SU-DHL-6 (cell line): ENCODE results near the gene HCFC2.

Experiments
- H2AFZ ChIP-seq: fragments of 200-600 bp; sonication (generic); 2 replicates; pipeline ENCODE4 v1.6.1; 2014; ENCODE audit warnings: low read depth, mild to moderate bottlenecking, moderate library complexity, mixed read lengths, antibody characterized with exemption, low read length; ENCODE audit not compliant: severe bottlenecking
- H3F3A ChIP-seq: fragments of 200-600 bp; shearing (Covaris generic); 2 replicates; pipeline ENCODE4 v1.6.0; 2016; ENCODE audit warnings: antibody characterized with exemption, mild to moderate bottlenecking; ENCODE audit not compliant: insufficient read depth
- H3K27ac ChIP-seq: fragments of 200-600 bp; sonication (generic); 2 replicates; pipeline ENCODE4 v1.5.1; 2016; ENCODE audit warnings: low read depth, mild to moderate bottlenecking, low read length, moderate library complexity, mixed read lengths
- H3K27me3 ChIP-seq: fragments of 200-600 bp; sonication (generic), shearing (Covaris generic); 2 replicates; pipeline ENCODE4 v1.6.0; 2014; ENCODE audit warnings: mild to moderate bottlenecking, low read length
- H3K36me3 ChIP-seq: fragments of 200-600 bp; sonication (generic); 2 replicates; pipeline ENCODE4 v1.6.1; 2014; ENCODE audit warnings: mild to moderate bottlenecking, low read length, mixed read lengths
- H3K4me2 ChIP-seq: fragments of 300-600, 200-600 bp; shearing (Covaris generic), sonication (generic); 2 replicates; pipeline ENCODE4 v1.6.0; 2014; ENCODE audit warnings: low read length, low read depth, mild to moderate bottlenecking; ENCODE audit not compliant: poor library complexity, severe bottlenecking
- H3K4me3 ChIP-seq: fragments of 200-600 bp; sonication (generic); 2 replicates; pipeline ENCODE4 v1.5.1; 2014; ENCODE audit warnings: antibody characterized with exemption, low read length, mild to moderate bottlenecking, mixed read lengths; ENCODE audit not compliant: insufficient read depth, poor library complexity, severe bottlenecking
- H3K79me2 ChIP-seq: fragments of 200-600 bp; sonication (generic); 2 replicates; pipeline ENCODE4 v1.6.1; 2014; ENCODE audit warnings: mild to moderate bottlenecking, low read length, moderate library complexity; ENCODE audit not compliant: insufficient read depth
- H3K9ac ChIP-seq: fragments of 200-600 bp; sonication (generic); 2 replicates; pipeline ENCODE4 v1.7.0; 2014; ENCODE audit warnings: mild to moderate bottlenecking, low read length
- H3K9me2 ChIP-seq: fragments of 200-600 bp; sonication (generic); replicated peaks from 2 replicates; pipeline ENCODE4 v1.6.1; 2014; ENCODE audit warnings: low read length; ENCODE audit not compliant: insufficient read depth
- H3K9me3 ChIP-seq: fragments of 200-600 bp; sonication (generic); 2 replicates; pipeline ENCODE4 v1.6.1; 2014; ENCODE audit warnings: low read length, mixed read lengths; ENCODE audit not compliant: insufficient read depth
- H4K20me1 ChIP-seq: fragments of 200-600 bp; sonication (generic); 2 replicates; pipeline ENCODE4 v1.6.1; 2014; ENCODE audit warnings: low read depth, mild to moderate bottlenecking, antibody characterized with exemption, low read length, moderate library complexity, mixed read lengths
- EZH2phosphoT487 ChIP-seq: fragments of 200-600 bp; sonication (generic), shearing (Covaris generic); conservative IDR thresholded peaks from 2 replicates; pipeline ENCODE4 v1.6.1; 2018; ENCODE audit warnings: mild to moderate bottlenecking, antibody characterized with exemption, low read length, moderate library complexity, mixed read lengths
- TF ChIP-seq, protein P1 (sequence below): fragments of 200-600 bp; sonication (generic); IDR thresholded peaks from one replicate; pipeline ENCODE4 v1.5.1; 2017; ENCODE audit warnings: antibody characterized with exemption, mild to moderate bottlenecking, low read length, moderate library complexity; ENCODE audit not compliant: insufficient read depth, poor library complexity, severe bottlenecking

Gene HCFC2

DNA sequence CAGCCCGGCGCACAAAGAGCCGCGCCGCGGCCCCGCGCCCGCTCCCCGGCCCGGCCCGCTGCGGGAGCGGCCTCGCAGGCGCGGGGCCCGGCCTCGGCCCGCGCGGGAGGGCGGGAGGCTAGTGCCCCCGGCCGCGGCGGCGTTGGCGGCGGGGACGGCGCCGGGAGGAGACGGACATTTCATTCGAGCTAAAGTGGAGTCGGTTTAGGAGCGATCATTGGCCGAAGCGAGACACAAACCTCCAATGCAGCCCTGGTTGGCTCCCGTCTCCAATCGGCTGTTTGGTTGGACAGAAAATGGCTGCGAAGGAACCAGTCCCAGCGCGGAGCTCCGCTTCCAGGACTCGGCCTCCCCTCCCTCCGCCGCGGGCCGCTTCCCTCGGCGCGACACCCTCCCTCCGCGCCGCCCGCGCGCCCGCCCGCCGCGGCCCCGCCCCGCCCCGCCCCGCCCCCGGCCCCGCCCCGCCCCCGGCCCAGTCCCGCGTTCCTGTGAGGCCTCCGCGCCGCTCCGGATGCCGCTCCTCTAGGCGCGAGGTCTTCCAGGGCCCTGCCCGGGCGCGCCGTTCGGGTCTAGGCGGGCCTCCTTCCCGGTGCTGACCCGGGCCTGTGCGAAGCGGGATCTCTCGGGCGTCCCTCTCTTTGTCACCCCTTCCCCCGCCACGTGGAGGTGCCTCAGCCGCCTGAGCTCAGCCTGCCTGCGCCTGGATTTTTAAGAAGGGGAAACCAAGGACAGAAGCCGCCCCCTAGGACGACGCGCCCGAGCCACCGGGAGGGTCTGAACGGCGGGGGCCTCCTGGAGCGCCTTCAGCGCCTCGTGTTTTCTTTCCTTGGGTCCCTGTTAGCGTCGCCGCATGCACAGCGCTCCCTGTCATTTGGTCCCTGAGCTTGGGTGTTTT is 73.8 kb downstream of the HCFC2 start, which contains the start of gene NFYB:
Gene NFYB, minus strand, starts transcription at position 309 of the 895 bp plus-strand sequence. CDS start 2,757 bp downstream, outside the sequence.
- H3K9ac ChIP-seq: peak within 1 kb of the TSS; percentile 83
- peak within 1 kb of the TSS; percentile 69 for H3K4me3 ChIP-seq
- no peaks in the 10 kb centered on the region for H3F3A ChIP-seq
- TF ChIP-seq EZH2phosphoT487: no peak
- TF ChIP-seq, protein P1, sequence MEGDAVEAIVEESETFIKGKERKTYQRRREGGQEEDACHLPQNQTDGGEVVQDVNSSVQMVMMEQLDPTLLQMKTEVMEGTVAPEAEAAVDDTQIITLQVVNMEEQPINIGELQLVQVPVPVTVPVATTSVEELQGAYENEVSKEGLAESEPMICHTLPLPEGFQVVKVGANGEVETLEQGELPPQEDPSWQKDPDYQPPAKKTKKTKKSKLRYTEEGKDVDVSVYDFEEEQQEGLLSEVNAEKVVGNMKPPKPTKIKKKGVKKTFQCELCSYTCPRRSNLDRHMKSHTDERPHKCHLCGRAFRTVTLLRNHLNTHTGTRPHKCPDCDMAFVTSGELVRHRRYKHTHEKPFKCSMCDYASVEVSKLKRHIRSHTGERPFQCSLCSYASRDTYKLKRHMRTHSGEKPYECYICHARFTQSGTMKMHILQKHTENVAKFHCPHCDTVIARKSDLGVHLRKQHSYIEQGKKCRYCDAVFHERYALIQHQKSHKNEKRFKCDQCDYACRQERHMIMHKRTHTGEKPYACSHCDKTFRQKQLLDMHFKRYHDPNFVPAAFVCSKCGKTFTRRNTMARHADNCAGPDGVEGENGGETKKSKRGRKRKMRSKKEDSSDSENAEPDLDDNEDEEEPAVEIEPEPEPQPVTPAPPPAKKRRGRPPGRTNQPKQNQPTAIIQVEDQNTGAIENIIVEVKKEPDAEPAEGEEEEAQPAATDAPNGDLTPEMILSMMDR: no peak
- no peaks in the 10 kb centered on the region for H3K9me3 ChIP-seq
- no peaks in the 10 kb centered on the region for H4K20me1 ChIP-seq
- peak within 1 kb of the TSS; percentile 94 for H2AFZ ChIP-seq
- no peaks in the 10 kb centered on the region for H3K27me3 ChIP-seq
- peaks cover 27% of the 10 kb centered on the region for H3K79me2 ChIP-seq
- H3K36me3 ChIP-seq: no peaks in the 10 kb centered on the region
- H3K27ac ChIP-seq: peak within 1 kb of the TSS; percentile 55
- peak within 1 kb of the TSS; percentile 73 for H3K4me2 ChIP-seq
- no peaks in the 10 kb centered on the region for H3K9me2 ChIP-seq

DNA sequence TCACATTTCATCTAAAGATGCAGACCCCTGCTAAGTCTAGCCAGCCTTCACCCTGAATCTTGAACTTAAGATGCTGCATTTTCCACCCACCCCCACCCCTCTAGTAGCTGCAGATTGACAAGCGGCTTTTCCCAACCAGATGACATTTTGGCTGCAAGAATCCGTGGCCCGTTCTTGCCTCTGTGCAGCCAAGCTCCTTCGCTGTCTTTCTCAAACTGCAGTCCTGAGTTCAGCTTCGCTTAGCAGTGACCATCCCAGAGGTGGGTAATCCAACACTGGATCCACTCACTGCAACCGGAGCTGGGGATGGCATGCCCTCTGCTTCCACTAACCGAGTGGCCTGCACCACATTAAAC is 74.4 kb downstream of the HCFC2 start:
- no peaks in the 10 kb centered on the region for H3K27me3 ChIP-seq
- peak overlapping the region; percentile 54 for H3K4me2 ChIP-seq
- H3K79me2 ChIP-seq: peaks cover 27% of the 10 kb centered on the region
- H3K9me2 ChIP-seq: no peaks in the 10 kb centered on the region
- peak overlapping the region; percentile 60 for H3K9ac ChIP-seq
- TF ChIP-seq, protein P1: no peak
- no peak for TF ChIP-seq EZH2phosphoT487
- no peaks in the 10 kb centered on the region for H3K9me3 ChIP-seq
- peak overlapping the region; percentile 49 for H3K4me3 ChIP-seq
- H3K36me3 ChIP-seq: no peaks in the 10 kb centered on the region
- no peaks in the 10 kb centered on the region for H3F3A ChIP-seq
- no peak overlapping the region for H3K27ac ChIP-seq
- H2AFZ ChIP-seq: peak overlapping the region; percentile 94
- no peaks in the 10 kb centered on the region for H4K20me1 ChIP-seq

DNA sequence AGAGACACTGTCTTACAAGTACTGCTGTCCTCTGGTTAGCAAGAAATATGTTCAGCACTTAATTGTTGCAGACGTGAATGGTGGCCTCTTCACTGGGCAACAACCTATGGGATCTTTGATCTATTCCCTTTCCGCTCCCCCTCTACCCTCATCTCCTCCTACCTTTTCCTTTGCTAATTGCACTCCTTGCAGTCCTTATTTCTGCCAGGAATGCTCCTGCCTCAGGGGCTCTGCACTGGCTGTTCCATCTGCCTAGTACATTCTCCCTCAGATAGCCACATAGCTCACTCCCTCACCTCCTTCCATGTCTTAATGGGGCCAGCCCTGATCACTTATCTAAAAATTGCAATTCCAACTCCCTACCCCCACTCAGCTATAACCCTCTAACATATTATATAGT is 78.2 kb downstream of the HCFC2 start:
- no peak overlapping the region for H3K27ac ChIP-seq
- H3K4me3 ChIP-seq: no peak overlapping the region
- no peaks in the 10 kb centered on the region for H3K27me3 ChIP-seq
- H3F3A ChIP-seq: no peaks in the 10 kb centered on the region
- no peaks in the 10 kb centered on the region for H3K9me3 ChIP-seq
- H4K20me1 ChIP-seq: no peaks in the 10 kb centered on the region
- TF ChIP-seq EZH2phosphoT487: no peak
- TF ChIP-seq, protein P1: no peak
- H3K79me2 ChIP-seq: no peaks in the 10 kb centered on the region
- H2AFZ ChIP-seq: no peak overlapping the region
- no peaks in the 10 kb centered on the region for H3K36me3 ChIP-seq
- H3K9me2 ChIP-seq: no peaks in the 10 kb centered on the region
- no peak overlapping the region for H3K9ac ChIP-seq
- H3K4me2 ChIP-seq: no peak overlapping the region
